PC-9 (cell line): ENCODE data around the gene PLEKHA4.

ENCODE experiments used
- EZH2 ChIP-seq: fragments of 200-600 bp; sonication (generic); IDR thresholded peaks from 2 replicates; pipeline ENCODE4 v1.8.0; 2017; ENCODE audit warnings: antibody characterized with exemption, low read depth
- TF ChIP-seq, protein P1 (sequence below): fragments of 200-600 bp; sonication (generic); conservative IDR thresholded peaks from 2 replicates; pipeline ENCODE4 v1.6.1; 2017; ENCODE audit warnings: mixed run types, antibody characterized with exemption, mild to moderate bottlenecking, moderate library complexity

- TF ChIP-seq, protein P1, sequence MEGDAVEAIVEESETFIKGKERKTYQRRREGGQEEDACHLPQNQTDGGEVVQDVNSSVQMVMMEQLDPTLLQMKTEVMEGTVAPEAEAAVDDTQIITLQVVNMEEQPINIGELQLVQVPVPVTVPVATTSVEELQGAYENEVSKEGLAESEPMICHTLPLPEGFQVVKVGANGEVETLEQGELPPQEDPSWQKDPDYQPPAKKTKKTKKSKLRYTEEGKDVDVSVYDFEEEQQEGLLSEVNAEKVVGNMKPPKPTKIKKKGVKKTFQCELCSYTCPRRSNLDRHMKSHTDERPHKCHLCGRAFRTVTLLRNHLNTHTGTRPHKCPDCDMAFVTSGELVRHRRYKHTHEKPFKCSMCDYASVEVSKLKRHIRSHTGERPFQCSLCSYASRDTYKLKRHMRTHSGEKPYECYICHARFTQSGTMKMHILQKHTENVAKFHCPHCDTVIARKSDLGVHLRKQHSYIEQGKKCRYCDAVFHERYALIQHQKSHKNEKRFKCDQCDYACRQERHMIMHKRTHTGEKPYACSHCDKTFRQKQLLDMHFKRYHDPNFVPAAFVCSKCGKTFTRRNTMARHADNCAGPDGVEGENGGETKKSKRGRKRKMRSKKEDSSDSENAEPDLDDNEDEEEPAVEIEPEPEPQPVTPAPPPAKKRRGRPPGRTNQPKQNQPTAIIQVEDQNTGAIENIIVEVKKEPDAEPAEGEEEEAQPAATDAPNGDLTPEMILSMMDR = no peak
- TF ChIP-seq EZH2 = no peak
Observed at GRCh38 chr19:48866692-48867091, 1.7 kb downstream of the PLEKHA4 start.
